OCI-LY3 (cell line): Measurements from ENCODE around the gene ITGA3.

Experiments used
- EZH2phosphoT487 ChIP-seq: fragments of 200-600 bp; shearing (Covaris generic); IDR thresholded peaks from 2 replicates; pipeline ENCODE4 v1.6.1; 2018; ENCODE audit warnings: antibody characterized with exemption, mixed run types, low read depth
- TF ChIP-seq, protein P1 (sequence below): fragments of 200-600, 300-600 bp; sonication (generic); IDR thresholded peaks from 2 replicates; pipeline ENCODE4 v1.5.1; 2014; ENCODE audit warnings: antibody characterized with exemption, low read length, low read depth

DNA sequence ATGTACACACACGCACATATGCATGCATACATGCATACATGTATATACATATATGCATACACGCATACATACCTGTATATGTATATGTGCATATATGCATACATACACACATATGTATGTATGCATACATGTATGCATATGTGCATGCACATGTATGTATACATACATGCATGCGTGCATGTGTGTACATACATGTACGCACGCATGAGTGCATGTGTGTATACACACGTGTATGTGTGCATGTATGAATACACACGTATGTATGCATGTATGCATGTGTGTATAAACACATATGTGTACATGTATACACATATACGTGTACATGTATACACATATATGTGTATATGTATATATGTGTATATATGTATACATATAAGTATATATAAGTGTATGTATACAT, 32.4 kb upstream of the ITGA3 start:
- TF ChIP-seq, protein P1, sequence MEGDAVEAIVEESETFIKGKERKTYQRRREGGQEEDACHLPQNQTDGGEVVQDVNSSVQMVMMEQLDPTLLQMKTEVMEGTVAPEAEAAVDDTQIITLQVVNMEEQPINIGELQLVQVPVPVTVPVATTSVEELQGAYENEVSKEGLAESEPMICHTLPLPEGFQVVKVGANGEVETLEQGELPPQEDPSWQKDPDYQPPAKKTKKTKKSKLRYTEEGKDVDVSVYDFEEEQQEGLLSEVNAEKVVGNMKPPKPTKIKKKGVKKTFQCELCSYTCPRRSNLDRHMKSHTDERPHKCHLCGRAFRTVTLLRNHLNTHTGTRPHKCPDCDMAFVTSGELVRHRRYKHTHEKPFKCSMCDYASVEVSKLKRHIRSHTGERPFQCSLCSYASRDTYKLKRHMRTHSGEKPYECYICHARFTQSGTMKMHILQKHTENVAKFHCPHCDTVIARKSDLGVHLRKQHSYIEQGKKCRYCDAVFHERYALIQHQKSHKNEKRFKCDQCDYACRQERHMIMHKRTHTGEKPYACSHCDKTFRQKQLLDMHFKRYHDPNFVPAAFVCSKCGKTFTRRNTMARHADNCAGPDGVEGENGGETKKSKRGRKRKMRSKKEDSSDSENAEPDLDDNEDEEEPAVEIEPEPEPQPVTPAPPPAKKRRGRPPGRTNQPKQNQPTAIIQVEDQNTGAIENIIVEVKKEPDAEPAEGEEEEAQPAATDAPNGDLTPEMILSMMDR = no peak
- no peak for TF ChIP-seq EZH2phosphoT487
